Upper lobe of right lung (tissue), 1 donor: Measurements from ENCODE around the gene CYP4F2. TPM values are rescaled to one million over a fixed set of nuclear protein-coding genes. Genes with fewer than 3 reads are reported as not detected.
"Not testable (repeated sequence)": the region's sequence is repeated elsewhere in the genome, so short reads cannot be mapped to it uniquely, and the experiment has no call there.

Experiments
- ATAC-seq: fragments of 200-7000 bp; cut with Tn5 transposase; one replicate; pipeline ENCODE4 v1.9.1; 2020; ENCODE audit warnings: mild to moderate bottlenecking, moderate library complexity
- DNase-seq: peaks from one replicate; pipeline ENCODE4 v3.0.0-alpha.2; 2020
- H3K27ac ChIP-seq: fragments of 200-600 bp; one replicate; pipeline ENCODE4 v1.8.0; 2022
- H3K27me3 ChIP-seq: fragments of 200-600 bp; one replicate; pipeline ENCODE4 v1.8.0; 2022; ENCODE audit warnings: mild to moderate bottlenecking
- H3K36me3 ChIP-seq: fragments of 200-600 bp; one replicate; pipeline ENCODE4 v1.8.0; 2022
- H3K4me1 ChIP-seq: fragments of 200-600 bp; one replicate; pipeline ENCODE4 v1.8.0; 2022
- H3K4me3 ChIP-seq: fragments of 200-600 bp; one replicate; pipeline ENCODE4 v1.8.0; 2022; ENCODE audit warnings: mild to moderate bottlenecking
- H3K9me3 ChIP-seq: fragments of 200-600 bp; one replicate; pipeline ENCODE4 v1.8.0; 2022
- CTCF ChIP-seq: fragments of 200-600 bp; IDR thresholded peaks from one replicate; pipeline ENCODE4 v1.8.0; 2022; ENCODE audit warnings: antibody characterized with exemption
- intact Hi-C: fragments of 100-400 bp; cut with DNase I; formaldehyde crosslinking; loops from one replicate; pipeline ENCODE4 v1.11.0; 2022
- total RNA-seq: library from RNA; stranded (reverse); fragmentation: NEBNext Ultra II Directional; extraction: Animal tissue kit (Norgen Biotek cat#: 25700); gene quantifications from one replicate; pipeline ENCODE4 v1.2.1, GENCODE V29; 2021
- donor health status: DM: no; HTN: yes; CAD: no; lungs with severe emphysema.

Gene CYP4F2
- total RNA-seq, 1 donor from 2014 or later = not detected

- Histone ChIP-seq H3K27me3 (no peaks in the 10 kb centered on the region), H3K4me3 (no peak overlapping the region), H3K27ac (no peak overlapping the region), H3K36me3 (no peaks in the 10 kb centered on the region), H3K4me1 (peaks cover 7% of the 10 kb centered on the region), H3K9me3 (no peaks in the 10 kb centered on the region)
- intact Hi-C loops = no loop called here
- ATAC-seq (no peak), DNase-seq (no peak)
- TF ChIP-seq CTCF = no peak
Observed at GRCh38 chr19:15935167-15935702, 37.4 kb upstream of the CYP4F2 start.

GRCh38 chr19:15934332-15935078 is 36.6 kb upstream of the CYP4F2 start, which contains the start of gene CYP4F11:
TSS of gene CYP4F11 (minus strand) at chr19:15934529. CDS start at chr19:15934408, 121 bp downstream.
- Histone ChIP-seq H3K27me3 (no peaks in the 10 kb centered on the region), H3K27ac (peak within 1 kb of the TSS; percentile 25), H3K9me3 (no peaks in the 10 kb centered on the region), H3K4me1 (peaks cover 7% of the 10 kb centered on the region), H3K36me3 (no peaks in the 10 kb centered on the region), H3K4me3 (no peak within 1 kb of the TSS)
- intact Hi-C loops = no loop called here
- TF ChIP-seq CTCF = no peak
- ATAC-seq = peak; percentile 87
- peak; percentile 92 for DNase-seq

GRCh38 chr19:15933761-15934331 is 36.0 kb upstream of the CYP4F2 start:
- H3K9me3 ChIP-seq, H3K27me3 ChIP-seq, H3K36me3 ChIP-seq, intact Hi-C loops, H3K4me3 ChIP-seq, DNase-seq, H3K4me1 ChIP-seq, H3K27ac ChIP-seq, ATAC-seq: not testable (repeated sequence)

GRCh38 chr19:15928321-15928720 is 30.4 kb upstream of the CYP4F2 start:
- H3K27me3 ChIP-seq = no peaks in the 10 kb centered on the region
- no peak for TF ChIP-seq CTCF
- ATAC-seq (no peak), DNase-seq (no peak)
- H3K27ac ChIP-seq = no peak overlapping the region
- intact Hi-C loops = no loop called here
- no peaks in the 10 kb centered on the region for H3K4me1 ChIP-seq
- H3K4me3 ChIP-seq = no peak overlapping the region
- no peaks in the 10 kb centered on the region for H3K9me3 ChIP-seq
- no peaks in the 10 kb centered on the region for H3K36me3 ChIP-seq

- intact Hi-C loops = no loop called here
- no peaks in the 10 kb centered on the region for H3K27me3 ChIP-seq
- no peaks in the 10 kb centered on the region for H3K9me3 ChIP-seq
- no peaks in the 10 kb centered on the region for H3K4me1 ChIP-seq
- DNase-seq (no peak), ATAC-seq (no peak)
- TF ChIP-seq CTCF = no peak
- H3K27ac ChIP-seq = no peak overlapping the region
- no peaks in the 10 kb centered on the region for H3K36me3 ChIP-seq
- no peak overlapping the region for H3K4me3 ChIP-seq
Observed at GRCh38 chr19:15926484-15926883, 28.6 kb upstream of the CYP4F2 start.

- Histone ChIP-seq H3K36me3 (no peaks in the 10 kb centered on the region), H3K9me3 (no peaks in the 10 kb centered on the region), H3K27ac (no peak overlapping the region), H3K4me1 (no peaks in the 10 kb centered on the region), H3K4me3 (no peak overlapping the region), H3K27me3 (no peaks in the 10 kb centered on the region)
- DNase-seq (no peak), ATAC-seq (no peak)
- TF ChIP-seq CTCF = no peak
- intact Hi-C loops = no loop called here
Observed at GRCh38 chr19:15923702-15924101, 25.8 kb upstream of the CYP4F2 start.
